Psoas muscle (tissue), 8 donors: ENCODE results near the gene TXNRD3. TPM values are rescaled to one million over a fixed set of nuclear protein-coding genes. Genes with fewer than 3 reads are reported as not detected.

ENCODE experiments used
- ATAC-seq, 4 donors: fragments of 200-7000 bp; cut with Tn5 transposase; one replicate each; pipeline ENCODE4 v1.9.1; 2020; ENCODE audit warnings: moderate library complexity in 3 of 4, mild to moderate bottlenecking in 2 of 4
- DNase-seq, 2 donors: peaks; one replicate each; pipeline ENCODE4 v3.0.0-alpha.2; 2020
- H3K27ac ChIP-seq: fragments of 200-600 bp; one replicate; pipeline ENCODE4 v1.8.0; 2022
- H3K27me3 ChIP-seq, 3 donors: fragments of 200-600 bp in 1 of 3; one replicate each; pipeline versions ENCODE4 v1.6.1 to v1.8.0; 2013 to 2022; ENCODE audit warnings: low read length in 2 of 3, mild to moderate bottlenecking in 2 of 3, moderate library complexity in 1 of 3; ENCODE audit not compliant: insufficient read depth in 3 of 3
- H3K36me3 ChIP-seq, 2 donors: fragments of 200-600 bp in 1 of 2; one replicate each; pipeline versions ENCODE4 v1.6.1 to v1.8.0; 2013 to 2022; ENCODE audit warnings: low read depth in 1 of 2, mild to moderate bottlenecking in 1 of 2, moderate library complexity in 1 of 2; ENCODE audit not compliant: insufficient read depth in 1 of 2
- H3K4me1 ChIP-seq: fragments of 200-600 bp; one replicate; pipeline ENCODE4 v1.8.0; 2022
- H3K4me3 ChIP-seq: fragments of 200-600 bp; one replicate; pipeline ENCODE4 v1.8.0; 2022; ENCODE audit warnings: mild to moderate bottlenecking
- H3K9me3 ChIP-seq: fragments of 200-600 bp; one replicate; pipeline ENCODE4 v1.8.0; 2022
- CTCF ChIP-seq: fragments of 200-600 bp; IDR thresholded peaks from one replicate; pipeline ENCODE4 v1.8.0; 2022; ENCODE audit warnings: antibody characterized with exemption
- WGBS, 3 donors: extraction: QIAGEN DNeasy Blood & Tissue Kit; methylation state at CpG; one replicate each; pipeline versions ENCODE4 v1.1.6 to v1.1.7; 2013; 5-methylcytosine and 5-hydroxymethylcytosine counted together
- intact Hi-C, 2 donors: fragments of 100-400 bp; cut with DNase I; formaldehyde crosslinking; loops; one replicate each; pipeline versions ENCODE4 v1.11.0 to v1.14.2; 2022
- polyA plus RNA-seq, 3 donors: library from polyadenylated mRNA; stranded (reverse); fragments of 200-250 nt; gene quantifications; one replicate each; pipeline ENCODE4 v1.2.3, GENCODE V29; 2013
- total RNA-seq, 4 donors: library from RNA; stranded (reverse); fragmentation: NEBNext Ultra II Directional in 2 of 4; extraction: Animal tissue kit (Norgen Biotek cat#: 25700) in 2 of 4; gene quantifications; one replicate each; pipeline versions ENCODE4 v1.2.1 to v1.2.4, GENCODE V29; 2021 to 2023
- donor health status: healthy with polysubstance abuse.
- donor health status: DM: no; HTN: no; CAD: no; lungs with moderate emphysema.
- donor health status: Bipolar disorder and iron deficiency.
- donor health status: healthy.
- donor health status: DM: yes; HTN: yes; CAD: no.
- donor health status: DM: no; HTN: no; CAD: no.
- donor health status: DM: no; HTN: no; CAD: no.
- donor health status: DM: yes; HTN: yes; CAD: no.

Gene TXNRD3
- total and polyA plus RNA-seq, 7 donors, result 1.6 to 9.6 (median 5.0) TPM

- intact Hi-C loops, result loop anchor here (5.0 kb wide), 1 partner anchor 63 kb away; no protein-coding TSS in a partner anchor
- Histone ChIP-seq H3K36me3 (no peaks in the 10 kb centered on the region), H3K27ac (no peak overlapping the region), H3K27me3 (no peaks in the 10 kb centered on the region), H3K4me1 (no peaks in the 10 kb centered on the region), H3K4me3 (no peak overlapping the region), H3K9me3 (no peaks in the 10 kb centered on the region)
- TF ChIP-seq CTCF, result no peak
- ATAC-seq (no peak), DNase-seq (no peak)
- 57 to 63% (median 62%) methylated on average over 7 of the region's 7 CpGs for WGBS, 3 donors
Observed at GRCh38 chr3:126684218-126684751, 29.4 kb upstream of the TXNRD3 start.

- no peak for DNase-seq
Observed at GRCh38 chr3:126683069-126683468, 28.1 kb upstream of the TXNRD3 start.

GRCh38 chr3:126682009-126682408 is 27.1 kb upstream of the TXNRD3 start:
- intact Hi-C loops, result loop anchor here (5.0 kb wide), 1 partner anchor 65 kb away; no protein-coding TSS in a partner anchor
- no peak for TF ChIP-seq CTCF
- Histone ChIP-seq H3K36me3 (no peaks in the 10 kb centered on the region), H3K27ac (no peak overlapping the region), H3K27me3 (no peaks in the 10 kb centered on the region), H3K4me3 (no peak overlapping the region), H3K4me1 (no peaks in the 10 kb centered on the region), H3K9me3 (no peaks in the 10 kb centered on the region)
- DNase-seq, result no peak
- no peak for ATAC-seq
- 77 to 82% (median 78%) methylated on average over 2 of the region's 2 CpGs for WGBS, 3 donors

More at GRCh38 chr3:126683069-126683468, 28.1 kb upstream of the TXNRD3 start:
- ATAC-seq, result no peak
- H3K4me3 ChIP-seq, result no peak overlapping the region
- intact Hi-C loops, result loop anchor here (5.0 kb wide), 1 partner anchor 64 kb away; no protein-coding TSS in a partner anchor
- WGBS, 3 donors, result 69 to 79% (median 76%) methylated on average over 5 of the region's 5 CpGs
- H3K36me3 ChIP-seq, result no peaks in the 10 kb centered on the region
- no peak overlapping the region for H3K27ac ChIP-seq
- no peak for TF ChIP-seq CTCF
- no peaks in the 10 kb centered on the region for H3K9me3 ChIP-seq
- no peaks in the 10 kb centered on the region for H3K4me1 ChIP-seq
- no peaks in the 10 kb centered on the region for H3K27me3 ChIP-seq

GRCh38 chr3:126680667-126681055 is 25.7 kb upstream of the TXNRD3 start:
- 87 to 92% (median 88%) methylated on average over 4 of the region's 4 CpGs for WGBS, 3 donors
- no peak for TF ChIP-seq CTCF
- H3K36me3 ChIP-seq, result no peaks in the 10 kb centered on the region
- H3K4me1 ChIP-seq, result no peaks in the 10 kb centered on the region
- no peaks in the 10 kb centered on the region for H3K27me3 ChIP-seq
- H3K9me3 ChIP-seq, result no peaks in the 10 kb centered on the region
- no peak overlapping the region for H3K4me3 ChIP-seq
- H3K27ac ChIP-seq, result no peak overlapping the region
- intact Hi-C loops, result loop anchor here (2.0 to 5.0 kb wide), 2 partner anchors 67 to 302 kb away; partner anchors contain the start of gene PLXNA1 (in 1 of the 2)
- no peak for DNase-seq
- ATAC-seq, result no peak
